Hepatic stellate cell (primary cell): Measurements from ENCODE around the gene SLC26A8.
"Not testable (repeated sequence)": the region's sequence is repeated elsewhere in the genome, so short reads cannot be mapped to it uniquely, and the experiment has no call there.

Experiments
- DNase-seq: peaks from one replicate; pipeline ENCODE4 v3.0.0; 2011; ENCODE audit warnings: low spot score

Gene SLC26A8

GRCh38 chr6:35914536-35914935 is 109.9 kb downstream of the SLC26A8 start:
- no peak for DNase-seq

- DNase-seq = no peak
These were observed 112.4 kb downstream of the SLC26A8 start for GRCh38 chr6:35911871-35912653.

- not testable (repeated sequence) for DNase-seq
These were observed 114.9 kb downstream of the SLC26A8 start for GRCh38 chr6:35909571-35909970.

GRCh38 chr6:35908753-35909401 is 115.6 kb downstream of the SLC26A8 start:
- DNase-seq = not testable (repeated sequence)

GRCh38 chr6:35907750-35908149 is 116.7 kb downstream of the SLC26A8 start:
- no peak for DNase-seq

GRCh38 chr6:35906499-35906846 is 118.0 kb downstream of the SLC26A8 start:
- no peak for DNase-seq

- no peak for DNase-seq
These were observed 118.5 kb downstream of the SLC26A8 start for GRCh38 chr6:35905841-35906498.

- no peak for DNase-seq
These were observed 119.2 kb downstream of the SLC26A8 start for GRCh38 chr6:35905141-35905785.

GRCh38 chr6:35903679-35904078 is 120.8 kb downstream of the SLC26A8 start:
- no peak for DNase-seq

GRCh38 chr6:35900448-35900847 is 124.0 kb downstream of the SLC26A8 start:
- no peak for DNase-seq

- DNase-seq = no peak
These were observed 126.4 kb downstream of the SLC26A8 start for GRCh38 chr6:35898003-35898402.

- DNase-seq = no peak
These were observed 127.0 kb downstream of the SLC26A8 start for GRCh38 chr6:35897486-35897885.

- no peak for DNase-seq
These were observed 127.4 kb downstream of the SLC26A8 start for GRCh38 chr6:35897036-35897435.

GRCh38 chr6:35896228-35896627 is 128.2 kb downstream of the SLC26A8 start:
- no peak for DNase-seq

- no peak for DNase-seq
These were observed 128.9 kb downstream of the SLC26A8 start for GRCh38 chr6:35895560-35895959.

- no peak for DNase-seq
These were observed 129.7 kb downstream of the SLC26A8 start for GRCh38 chr6:35894776-35895175.
